HG03558 (cell line): ENCODE measurements around the gene AMN1.

ENCODE experiments used
- ATAC-seq: cut with Tn5 transposase; IDR thresholded peaks from one replicate; pipeline ENCODE4 v1.9.1; 2021; ENCODE audit warnings: moderate number of reproducible peaks; ENCODE audit not compliant: unreplicated experiment; ENCODE audit errors: extremely low read depth

Gene AMN1

GRCh38 chr12:31633464-31633863, 95.4 kb downstream of the AMN1 start:
- ATAC-seq = no peak

- ATAC-seq = no peak
Measured at GRCh38 chr12:31631809-31632208, 97.0 kb downstream of the AMN1 start.

GRCh38 chr12:31631023-31631724, 97.6 kb downstream of the AMN1 start:
- ATAC-seq = no peak

- ATAC-seq = no peak
Measured at GRCh38 chr12:31629756-31630732, 98.8 kb downstream of the AMN1 start.

GRCh38 chr12:31627456-31628054, 101.3 kb downstream of the AMN1 start:
- no peak for ATAC-seq

- ATAC-seq = no peak
Measured at GRCh38 chr12:31626270-31626995, 102.4 kb downstream of the AMN1 start.

- ATAC-seq = no peak
Measured at GRCh38 chr12:31622038-31622437, 106.8 kb downstream of the AMN1 start.
